Measurements from ENCODE around the gene IRGC.

DNA sequence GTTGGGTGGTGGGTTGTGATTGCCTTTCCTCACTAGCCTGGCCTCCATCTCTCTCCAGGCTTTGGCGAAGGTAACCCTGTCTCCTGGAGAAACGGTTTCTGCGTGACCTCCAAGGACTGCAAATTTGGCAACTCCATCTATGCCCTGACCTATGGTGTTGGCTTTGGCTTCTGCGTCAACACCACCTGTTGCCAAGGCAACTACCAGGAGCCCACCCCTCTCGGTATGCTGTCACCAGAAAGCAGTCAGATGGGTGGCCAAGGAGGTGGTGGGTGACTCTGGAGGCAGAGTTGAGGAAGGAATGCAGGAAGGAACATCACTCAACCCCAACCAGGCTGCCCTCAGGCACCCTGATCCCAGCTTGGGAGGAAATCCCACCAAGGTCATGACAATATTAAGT is 18.6 kb upstream of the IRGC start:
- TF ChIP-seq, protein P1, sequence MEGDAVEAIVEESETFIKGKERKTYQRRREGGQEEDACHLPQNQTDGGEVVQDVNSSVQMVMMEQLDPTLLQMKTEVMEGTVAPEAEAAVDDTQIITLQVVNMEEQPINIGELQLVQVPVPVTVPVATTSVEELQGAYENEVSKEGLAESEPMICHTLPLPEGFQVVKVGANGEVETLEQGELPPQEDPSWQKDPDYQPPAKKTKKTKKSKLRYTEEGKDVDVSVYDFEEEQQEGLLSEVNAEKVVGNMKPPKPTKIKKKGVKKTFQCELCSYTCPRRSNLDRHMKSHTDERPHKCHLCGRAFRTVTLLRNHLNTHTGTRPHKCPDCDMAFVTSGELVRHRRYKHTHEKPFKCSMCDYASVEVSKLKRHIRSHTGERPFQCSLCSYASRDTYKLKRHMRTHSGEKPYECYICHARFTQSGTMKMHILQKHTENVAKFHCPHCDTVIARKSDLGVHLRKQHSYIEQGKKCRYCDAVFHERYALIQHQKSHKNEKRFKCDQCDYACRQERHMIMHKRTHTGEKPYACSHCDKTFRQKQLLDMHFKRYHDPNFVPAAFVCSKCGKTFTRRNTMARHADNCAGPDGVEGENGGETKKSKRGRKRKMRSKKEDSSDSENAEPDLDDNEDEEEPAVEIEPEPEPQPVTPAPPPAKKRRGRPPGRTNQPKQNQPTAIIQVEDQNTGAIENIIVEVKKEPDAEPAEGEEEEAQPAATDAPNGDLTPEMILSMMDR (conservative IDR thresholded peaks at IDR 0.05; ENCODE audit: low read depth, low read length): no peak
- TF ChIP-seq BHLHE40 (IDR thresholded peaks at IDR 0.05; ENCODE audit: low read depth, low read length): no peak
- TF ChIP-seq ELK1 (IDR thresholded peaks at IDR 0.05; ENCODE audit: borderline replicate concordance, low read depth, low read length): no peak
- no peak for TF ChIP-seq POLR2A (IDR thresholded peaks at IDR 0.05; ENCODE audit: low read depth, low read length)
- no peak for TF ChIP-seq SMC3 (IDR thresholded peaks at IDR 0.05; ENCODE audit: low read depth, low read length)
- no peak for TF ChIP-seq MAFK (IDR thresholded peaks at IDR 0.05; ENCODE audit: low read depth, low read length)
- TF ChIP-seq MXI1 (IDR thresholded peaks at IDR 0.05; ENCODE audit: borderline replicate concordance, low read depth, low read length): no peak
- no peak for TF ChIP-seq CEBPB (IDR thresholded peaks at IDR 0.05; ENCODE audit: low read depth, low read length)
- TF ChIP-seq, protein P2, sequence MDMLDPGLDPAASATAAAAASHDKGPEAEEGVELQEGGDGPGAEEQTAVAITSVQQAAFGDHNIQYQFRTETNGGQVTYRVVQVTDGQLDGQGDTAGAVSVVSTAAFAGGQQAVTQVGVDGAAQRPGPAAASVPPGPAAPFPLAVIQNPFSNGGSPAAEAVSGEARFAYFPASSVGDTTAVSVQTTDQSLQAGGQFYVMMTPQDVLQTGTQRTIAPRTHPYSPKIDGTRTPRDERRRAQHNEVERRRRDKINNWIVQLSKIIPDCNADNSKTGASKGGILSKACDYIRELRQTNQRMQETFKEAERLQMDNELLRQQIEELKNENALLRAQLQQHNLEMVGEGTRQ (IDR thresholded peaks at IDR 0.05; ENCODE audit: low read depth, low read length): no peak
- TF ChIP-seq CHD1 (IDR thresholded peaks at IDR 0.05; ENCODE audit: low read depth, low read length): no peak
- TF ChIP-seq RFX5 (IDR thresholded peaks at IDR 0.05; ENCODE audit: low read depth, low read length): no peak
- TF ChIP-seq RAD21 (IDR thresholded peaks at IDR 0.05; ENCODE audit: low read length): no peak
- TF ChIP-seq FOS (IDR thresholded peaks at IDR 0.05; ENCODE audit: low read depth, low read length): no peak
- TF ChIP-seq MAZ (IDR thresholded peaks at IDR 0.05; ENCODE audit: borderline replicate concordance, low read depth, low read length): no peak

Data from IMR-90 (cell line).